Transverse colon (tissue), 4 donors: ENCODE measurements around the gene MFNG. TPM values are rescaled to one million over a fixed set of nuclear protein-coding genes. Genes with fewer than 3 reads are reported as not detected.

Experiments
- DNase-seq: peaks from one replicate; pipeline ENCODE4 v3.0.0-alpha.2; 2019
- H3K27ac ChIP-seq, 4 donors: fragments of 200-600 bp; sonication (generic); 2 replicates each; pipeline ENCODE4 v1.5.1; 2016 to 2018; ENCODE audit warnings: inconsistent platforms in 4 of 4
- H3K27me3 ChIP-seq: fragments of 200-600 bp; sonication (generic); 2 replicates; pipeline ENCODE4 v1.5.1; 2017; ENCODE audit warnings: inconsistent platforms
- H3K36me3 ChIP-seq, 4 donors: fragments of 200-600 bp; sonication (generic); 2 replicates each; pipeline ENCODE4 v1.5.1; 2017 to 2019; ENCODE audit warnings: inconsistent platforms in 4 of 4
- H3K4me1 ChIP-seq, 4 donors: fragments of 200-600 bp; sonication (generic); 2 replicates each; pipeline ENCODE4 v1.5.1; 2017 to 2020; ENCODE audit warnings: inconsistent platforms in 4 of 4
- H3K4me3 ChIP-seq, 4 donors: fragments of 200-600 bp; sonication (generic); 1 replicate in 1 of 4; 2 replicates in 3 of 4; pipeline versions ENCODE4 v1.5.1 to v1.6.1; 2017 to 2019; ENCODE audit warnings: inconsistent platforms in 4 of 4
- H3K9me3 ChIP-seq, 2 donors: fragments of 200-600 bp; sonication (generic); 2 replicates each; pipeline ENCODE4 v1.5.1; 2017 to 2019; ENCODE audit warnings: inconsistent platforms in 2 of 2
- EP300 ChIP-seq: sonication (generic); formaldehyde crosslinking; IDR thresholded peaks from one replicate; pipeline ENCODE4 v1.6.1; 2017; ENCODE audit warnings: antibody characterized with exemption, low read depth
- POLR2A ChIP-seq: fragments of 450-650 bp; IDR thresholded peaks from one replicate; pipeline ENCODE4 v1.6.1; 2016; ENCODE audit warnings: antibody characterized with exemption, mild to moderate bottlenecking, moderate library complexity
- POLR2AphosphoS5 ChIP-seq, 3 donors: sonication (generic); formaldehyde crosslinking; IDR thresholded peaks; one replicate each; pipeline ENCODE4 v1.6.1; 2016; ENCODE audit warnings: antibody characterized with exemption in 3 of 3
- WGBS, 2 donors: methylation state at CpG; one replicate each; pipeline ENCODE4 v1.1.5; 2018; ENCODE audit warnings: low coverage in 1 of 2; 5-methylcytosine and 5-hydroxymethylcytosine counted together
- in situ Hi-C, 4 donors: fragments of 200-750 bp; cut with MboI; loops; one replicate each; pipeline versions ENCODE4 v1.15.0 to v1.15.1; 2017; ENCODE audit warnings: low sequenced_read_pairs in 3 of 4, low pct_ligation_motif_present in 1 of 4, low pct_unique_long_range_greater_than_20kb in 1 of 4
- intact Hi-C: fragments of 100-400 bp; cut with DNase I; formaldehyde crosslinking; loops from one replicate; pipeline ENCODE4 v1.15.1; 2023; ENCODE audit warnings: low total_unique reads
- total RNA-seq, 4 donors: library from RNA; depleted of rRNA; stranded (reverse); fragments of >200 nt; gene quantifications; one replicate each; pipeline ENCODE4 v1.1.0, GENCODE V29; 2016
- TF ChIP-seq, protein P1 (sequence below), 5 experiments: fragments of 200-600 bp in 3 of 5; fragments of 450-650 bp in 2 of 5; sonication (generic) in 3 of 5; IDR thresholded peaks; 1 replicate in 2 of 5; 2 replicates in 3 of 5; pipeline ENCODE4 v1.5.1; 2016 to 2017; ENCODE audit warnings: antibody characterized with exemption in 5 of 5, inconsistent platforms in 3 of 5, mild to moderate bottlenecking in 2 of 5, moderate library complexity in 1 of 5

The MFNG gene
- total RNA-seq, 4 donors from 2014 or later, result 2.8 to 26.4 (median 15.7) TPM

- TF ChIP-seq POLR2A (no peak), EP300 (no peak), POLR2AphosphoS5 (IDR thresholded peaks at IDR 0.05) (no peak)
- TF ChIP-seq, protein P1, sequence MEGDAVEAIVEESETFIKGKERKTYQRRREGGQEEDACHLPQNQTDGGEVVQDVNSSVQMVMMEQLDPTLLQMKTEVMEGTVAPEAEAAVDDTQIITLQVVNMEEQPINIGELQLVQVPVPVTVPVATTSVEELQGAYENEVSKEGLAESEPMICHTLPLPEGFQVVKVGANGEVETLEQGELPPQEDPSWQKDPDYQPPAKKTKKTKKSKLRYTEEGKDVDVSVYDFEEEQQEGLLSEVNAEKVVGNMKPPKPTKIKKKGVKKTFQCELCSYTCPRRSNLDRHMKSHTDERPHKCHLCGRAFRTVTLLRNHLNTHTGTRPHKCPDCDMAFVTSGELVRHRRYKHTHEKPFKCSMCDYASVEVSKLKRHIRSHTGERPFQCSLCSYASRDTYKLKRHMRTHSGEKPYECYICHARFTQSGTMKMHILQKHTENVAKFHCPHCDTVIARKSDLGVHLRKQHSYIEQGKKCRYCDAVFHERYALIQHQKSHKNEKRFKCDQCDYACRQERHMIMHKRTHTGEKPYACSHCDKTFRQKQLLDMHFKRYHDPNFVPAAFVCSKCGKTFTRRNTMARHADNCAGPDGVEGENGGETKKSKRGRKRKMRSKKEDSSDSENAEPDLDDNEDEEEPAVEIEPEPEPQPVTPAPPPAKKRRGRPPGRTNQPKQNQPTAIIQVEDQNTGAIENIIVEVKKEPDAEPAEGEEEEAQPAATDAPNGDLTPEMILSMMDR (IDR thresholded peaks at IDR 0.05), result no peak
- in situ Hi-C loops, result no loop called here
- WGBS, 2 donors, result 44 to 46% methylated on average over 3 to 23 of the region's 24 CpGs
- Histone ChIP-seq H3K9me3 (no peaks in the 10 kb centered on the region), H3K4me3 (peak overlapping the region in 1 of 4 donors; percentile 32), H3K27me3 (no peaks in the 10 kb centered on the region), H3K27ac (peak overlapping the region; percentile 85 to 95 (median 91)), H3K4me1 (peaks cover 10 to 62% (median 60%) of the 10 kb centered on the region in 4 donors), H3K36me3 (peaks cover 0 to 2% (median 0%) of the 10 kb centered on the region in 4 donors)
- DNase-seq, result peak; percentile 54
- intact Hi-C loops, result no loop called here
Measured at GRCh38 chr22:37500745-37501609, 14.8 kb upstream of the MFNG start.

GRCh38 chr22:37499789-37500540 is 13.8 kb upstream of the MFNG start:
- in situ Hi-C loops (no loop called here), intact Hi-C loops (no loop called here)
- Histone ChIP-seq H3K9me3 (no peaks in the 10 kb centered on the region), H3K4me3 (no peak overlapping the region), H3K27ac (peak overlapping the region; percentile 85 to 95 (median 91)), H3K4me1 (peaks cover 10 to 62% (median 59%) of the 10 kb centered on the region in 4 donors), H3K36me3 (peaks cover 0 to 5% (median 0%) of the 10 kb centered on the region in 4 donors), H3K27me3 (no peaks in the 10 kb centered on the region)
- WGBS, 2 donors, result 85% methylated on average over 13 of the region's 13 CpGs; no CpG with 5 or more reads in 1 of the 2 donors
- TF ChIP-seq EP300 (no peak), POLR2A (no peak), POLR2AphosphoS5 (IDR thresholded peaks at IDR 0.05) (no peak)
- TF ChIP-seq, protein P1 (IDR thresholded peaks at IDR 0.05), result no peak
- DNase-seq, result no peak

GRCh38 chr22:37499027-37499707 is 13.0 kb upstream of the MFNG start:
- peaks cover 0 to 5% (median 0%) of the 10 kb centered on the region in 4 donors for H3K36me3 ChIP-seq
- in situ Hi-C loops, result no loop called here
- H3K4me3 ChIP-seq, result no peak overlapping the region
- no peak for DNase-seq
- peak overlapping the region in 3 of 4 donors; percentile 85 to 95 (median 94) for H3K27ac ChIP-seq
- H3K27me3 ChIP-seq, result no peaks in the 10 kb centered on the region
- 63 to 70% methylated on average over 4 to 12 of the region's 12 CpGs for WGBS, 2 donors
- no peaks in the 10 kb centered on the region for H3K9me3 ChIP-seq
- intact Hi-C loops, result no loop called here
- TF ChIP-seq, protein P1 (IDR thresholded peaks at IDR 0.05), result no peak
- TF ChIP-seq POLR2A, result no peak
- TF ChIP-seq POLR2AphosphoS5 (IDR thresholded peaks at IDR 0.05), result no peak
- no peak for TF ChIP-seq EP300
- peaks cover 7 to 58% (median 52%) of the 10 kb centered on the region in 4 donors for H3K4me1 ChIP-seq
